ENCODE results near the gene IL3RA. TPM values are rescaled to one million over a fixed set of nuclear protein-coding genes. Genes with fewer than 3 reads are reported as not detected.

Gene IL3RA
- total and polyA plus RNA-seq, 4 donors: 0.33 to 1.7 (median 1.0) TPM

DNA sequence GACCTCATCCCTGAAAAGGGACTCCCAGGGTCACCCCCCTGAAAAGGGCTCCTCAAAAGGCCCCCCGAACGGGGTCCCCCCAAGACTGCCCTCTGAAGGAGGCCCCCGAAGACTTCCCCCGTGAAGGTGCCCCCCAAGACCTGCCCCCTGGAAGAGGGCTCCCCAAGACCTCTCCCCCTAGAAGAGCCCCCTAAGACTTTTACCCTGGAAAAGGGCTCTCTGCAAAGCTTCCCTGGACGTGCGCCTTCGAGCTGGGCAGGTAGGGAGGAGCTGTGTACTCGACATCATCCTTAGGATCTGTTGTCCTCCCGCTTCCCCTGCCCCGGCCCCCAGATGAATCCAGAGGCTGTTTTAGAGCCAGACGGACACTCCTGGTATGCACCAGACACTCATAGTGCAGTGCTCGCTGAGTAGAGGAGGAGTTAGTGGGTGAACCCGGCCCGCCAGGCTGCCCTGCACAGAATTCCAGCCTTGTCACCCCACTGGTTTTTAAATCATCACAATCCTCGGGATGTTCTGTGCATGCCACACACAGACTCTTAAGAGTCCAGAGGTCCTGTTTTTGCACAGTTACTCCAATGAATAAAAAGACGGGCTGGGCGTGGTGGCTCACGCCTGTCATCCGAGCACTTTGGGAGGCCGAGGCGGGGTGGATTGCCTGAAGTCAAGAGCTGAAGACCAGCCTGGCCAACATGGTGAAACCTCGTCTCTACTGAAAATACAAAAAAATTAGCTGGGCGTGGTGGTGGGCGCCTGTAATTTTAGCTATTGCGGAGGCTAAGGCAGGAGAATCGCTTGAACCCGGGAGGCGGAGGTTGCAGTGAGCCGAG, 61.1 kb downstream of the IL3RA start:
- peaks cover 1 to 13% (median 8%) of the 10 kb centered on the region in 4 donors for H3K4me1 ChIP-seq (ENCODE audit: control insufficient read depth in 4 of 4, insufficient read depth in 4 of 4, low read length in 3 of 4)
- H3K27ac ChIP-seq (ENCODE audit: low read depth in 1 of 2, low read length in 2 of 2): no peak overlapping the region
- WGBS: 97% methylated on average over 29 of the region's 29 CpGs
- no peaks in the 10 kb centered on the region for H3K9me3 ChIP-seq (ENCODE audit: control insufficient read depth in 4 of 4, low read length in 3 of 4)
- no peak for DNase-seq (ENCODE audit: low spot score)
- H3K9ac ChIP-seq (ENCODE audit: low read depth in 1 of 2, low read length in 2 of 2): no peak overlapping the region
- TF ChIP-seq YY1 (IDR thresholded peaks at IDR 0.05) (no peak), ZBTB33 (IDR thresholded peaks at IDR 0.05) (no peak), FOXA2 (IDR thresholded peaks at IDR 0.05) (no peak), FOXA1 (IDR thresholded peaks at IDR 0.05) (no peak), NR2F2 (IDR thresholded peaks at IDR 0.05) (no peak), RAD21 (IDR thresholded peaks at IDR 0.05) (no peak), GABPA (IDR thresholded peaks at IDR 0.05 in 1 of 2, conservative IDR thresholded peaks at IDR 0.05 in 1 of 2) (no peak), HNF4A (conservative IDR thresholded peaks at IDR 0.05) (no peak), CTCF (IDR thresholded peaks at IDR 0.05; ENCODE audit: low read depth, low read length, missing input control) (no peak), ATF3 (IDR thresholded peaks at IDR 0.05) (no peak), HNF4G (IDR thresholded peaks at IDR 0.05) (no peak), SP1 (IDR thresholded peaks at IDR 0.05) (no peak), RXRA (IDR thresholded peaks at IDR 0.05) (no peak), TAF1 (conservative IDR thresholded peaks at IDR 0.05) (no peak), JUND (IDR thresholded peaks at IDR 0.05) (no peak), EGR1 (IDR thresholded peaks at IDR 0.05; ENCODE audit: low read depth in 2 of 2) (no peak)
- TF ChIP-seq, protein P1, sequence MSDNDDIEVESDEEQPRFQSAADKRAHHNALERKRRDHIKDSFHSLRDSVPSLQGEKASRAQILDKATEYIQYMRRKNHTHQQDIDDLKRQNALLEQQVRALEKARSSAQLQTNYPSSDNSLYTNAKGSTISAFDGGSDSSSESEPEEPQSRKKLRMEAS (IDR thresholded peaks at IDR 0.05): no peak
- TF ChIP-seq, protein P2, sequence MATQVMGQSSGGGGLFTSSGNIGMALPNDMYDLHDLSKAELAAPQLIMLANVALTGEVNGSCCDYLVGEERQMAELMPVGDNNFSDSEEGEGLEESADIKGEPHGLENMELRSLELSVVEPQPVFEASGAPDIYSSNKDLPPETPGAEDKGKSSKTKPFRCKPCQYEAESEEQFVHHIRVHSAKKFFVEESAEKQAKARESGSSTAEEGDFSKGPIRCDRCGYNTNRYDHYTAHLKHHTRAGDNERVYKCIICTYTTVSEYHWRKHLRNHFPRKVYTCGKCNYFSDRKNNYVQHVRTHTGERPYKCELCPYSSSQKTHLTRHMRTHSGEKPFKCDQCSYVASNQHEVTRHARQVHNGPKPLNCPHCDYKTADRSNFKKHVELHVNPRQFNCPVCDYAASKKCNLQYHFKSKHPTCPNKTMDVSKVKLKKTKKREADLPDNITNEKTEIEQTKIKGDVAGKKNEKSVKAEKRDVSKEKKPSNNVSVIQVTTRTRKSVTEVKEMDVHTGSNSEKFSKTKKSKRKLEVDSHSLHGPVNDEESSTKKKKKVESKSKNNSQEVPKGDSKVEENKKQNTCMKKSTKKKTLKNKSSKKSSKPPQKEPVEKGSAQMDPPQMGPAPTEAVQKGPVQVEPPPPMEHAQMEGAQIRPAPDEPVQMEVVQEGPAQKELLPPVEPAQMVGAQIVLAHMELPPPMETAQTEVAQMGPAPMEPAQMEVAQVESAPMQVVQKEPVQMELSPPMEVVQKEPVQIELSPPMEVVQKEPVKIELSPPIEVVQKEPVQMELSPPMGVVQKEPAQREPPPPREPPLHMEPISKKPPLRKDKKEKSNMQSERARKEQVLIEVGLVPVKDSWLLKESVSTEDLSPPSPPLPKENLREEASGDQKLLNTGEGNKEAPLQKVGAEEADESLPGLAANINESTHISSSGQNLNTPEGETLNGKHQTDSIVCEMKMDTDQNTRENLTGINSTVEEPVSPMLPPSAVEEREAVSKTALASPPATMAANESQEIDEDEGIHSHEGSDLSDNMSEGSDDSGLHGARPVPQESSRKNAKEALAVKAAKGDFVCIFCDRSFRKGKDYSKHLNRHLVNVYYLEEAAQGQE (IDR thresholded peaks at IDR 0.05): no peak
- no peaks in the 10 kb centered on the region for H3K27me3 ChIP-seq (ENCODE audit: control insufficient read depth in 4 of 4, insufficient read depth in 4 of 4, low read length in 3 of 4)
- H3K36me3 ChIP-seq (ENCODE audit: control insufficient read depth in 4 of 4, insufficient read depth in 3 of 4, low read depth in 1 of 4, low read length in 3 of 4): peaks cover 5 to 29% (median 10%) of the 10 kb centered on the region in 4 donors
- H3K4me3 ChIP-seq (ENCODE audit: low read depth in 1 of 3, low read length in 3 of 3): no peak overlapping the region
